GM03348 (cell line): ENCODE measurements around the gene FASTKD3.
"Not testable (repeated sequence)": the region's sequence is repeated elsewhere in the genome, so short reads cannot be mapped to it uniquely, and the experiment has no call there.

Source experiments
- DNase-seq: peaks from one replicate; pipeline ENCODE4 v3.0.0; 2012; ENCODE audit warnings: low spot score

FASTKD3 gene, protein sequence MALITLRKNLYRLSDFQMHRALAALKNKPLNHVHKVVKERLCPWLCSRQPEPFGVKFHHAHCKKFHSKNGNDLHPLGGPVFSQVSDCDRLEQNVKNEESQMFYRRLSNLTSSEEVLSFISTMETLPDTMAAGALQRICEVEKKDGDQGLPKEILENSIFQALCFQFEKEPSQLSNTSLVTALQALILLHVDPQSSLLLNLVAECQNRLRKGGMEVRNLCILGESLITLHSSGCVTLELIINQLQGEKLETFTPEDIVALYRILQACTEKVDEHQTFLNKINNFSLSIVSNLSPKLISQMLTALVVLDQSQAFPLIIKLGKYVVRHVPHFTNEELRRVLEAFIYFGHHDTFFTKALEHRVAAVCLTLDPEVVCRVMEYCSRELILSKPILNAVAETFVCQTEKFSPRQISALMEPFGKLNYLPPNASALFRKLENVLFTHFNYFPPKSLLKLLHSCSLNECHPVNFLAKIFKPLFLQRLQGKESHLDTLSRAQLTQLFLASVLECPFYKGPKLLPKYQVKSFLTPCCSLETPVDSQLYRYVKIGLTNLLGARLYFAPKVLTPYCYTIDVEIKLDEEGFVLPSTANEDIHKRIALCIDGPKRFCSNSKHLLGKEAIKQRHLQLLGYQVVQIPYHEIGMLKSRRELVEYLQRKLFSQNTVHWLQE

DNA sequence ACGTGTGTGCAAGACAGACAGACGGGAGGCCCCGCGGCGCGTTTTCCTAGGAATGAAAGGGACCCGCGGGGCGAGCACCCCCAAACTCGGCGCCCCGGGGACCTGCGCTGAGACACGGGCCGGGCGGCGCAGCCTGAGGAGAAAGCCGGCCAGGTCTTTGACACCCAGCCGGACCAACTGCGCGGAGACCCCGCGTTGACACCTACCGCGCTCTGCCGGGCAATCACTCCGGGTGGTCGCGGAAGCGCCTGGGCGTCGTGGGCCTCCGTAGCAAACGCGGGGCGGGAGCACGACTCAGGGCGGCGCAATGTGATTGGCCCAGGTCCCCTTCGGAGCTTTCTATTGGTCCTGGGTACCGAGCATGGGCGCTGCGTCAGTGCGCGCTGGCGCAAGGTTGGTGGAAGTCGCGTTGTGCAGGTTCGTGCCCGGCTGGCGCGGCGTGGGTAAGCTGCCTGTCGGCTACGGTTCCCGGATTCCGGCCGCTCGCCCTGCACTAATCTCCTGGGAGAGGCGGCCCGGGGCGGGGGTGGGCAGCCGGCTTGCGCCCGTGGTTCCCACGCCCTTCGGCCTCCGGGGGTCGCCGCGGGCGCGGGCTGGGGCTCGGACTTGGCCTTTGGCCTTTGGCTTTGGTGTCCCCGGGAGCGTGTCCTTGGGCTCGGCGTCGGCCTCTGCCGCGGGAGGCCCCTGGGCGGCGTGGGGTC lies at the start of gene FASTKD3, which contains the start of gene MTRR:
Gene FASTKD3, minus strand, starts transcription at position 259 of the 701 bp plus-strand sequence. CDS start 948 bp downstream, outside the sequence.
Gene MTRR, plus strand, starts transcription at position 376 of the 701 bp plus-strand sequence. CDS start 1,647 bp downstream, outside the sequence.
- DNase-seq, result peak; percentile 98

DNA sequence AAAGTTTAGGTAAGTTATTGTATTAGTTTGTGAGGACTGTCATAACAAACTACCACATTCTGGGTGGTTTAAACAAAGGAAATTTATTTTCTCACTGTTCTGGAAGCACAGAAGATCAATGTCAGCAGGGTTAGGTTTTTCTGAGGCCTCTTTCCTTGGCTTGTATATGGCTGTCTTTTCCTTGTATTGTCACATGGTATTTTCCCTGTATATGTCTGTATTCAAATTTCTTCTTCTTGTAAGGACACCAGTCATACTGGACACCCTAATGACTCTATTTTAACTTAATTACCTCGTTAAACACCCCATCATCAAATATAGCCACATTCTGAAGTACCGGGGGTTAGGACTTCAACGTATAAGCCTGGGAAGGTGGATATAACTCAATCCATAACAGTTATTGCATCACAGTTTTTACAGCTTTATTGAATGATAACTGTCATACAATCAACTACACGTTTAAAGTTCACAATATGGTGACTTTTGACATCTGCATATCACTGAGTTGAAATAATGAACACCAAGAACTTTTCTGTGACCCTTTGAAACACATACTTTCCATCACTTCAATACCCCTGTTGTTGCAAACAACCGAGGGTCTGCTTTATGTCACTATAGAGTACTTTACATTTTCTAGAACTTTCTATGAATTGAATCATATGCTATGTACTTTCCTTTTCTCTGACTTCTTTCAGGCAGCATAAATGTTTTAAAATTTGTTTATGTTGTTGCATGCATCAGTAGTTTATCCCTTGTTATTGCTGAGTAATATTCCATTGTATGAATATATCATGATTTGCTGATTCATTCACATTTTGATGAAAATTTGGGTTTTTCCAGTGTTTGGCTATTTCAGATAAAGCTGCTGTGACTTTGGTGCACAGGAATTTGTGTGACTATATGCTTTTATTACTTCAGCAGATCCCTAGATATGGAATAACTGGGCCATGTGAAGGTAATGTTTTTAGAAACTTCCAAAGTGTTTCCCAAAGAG lies 48.6 kb upstream of the FASTKD3 start:
- no peak for DNase-seq

DNA sequence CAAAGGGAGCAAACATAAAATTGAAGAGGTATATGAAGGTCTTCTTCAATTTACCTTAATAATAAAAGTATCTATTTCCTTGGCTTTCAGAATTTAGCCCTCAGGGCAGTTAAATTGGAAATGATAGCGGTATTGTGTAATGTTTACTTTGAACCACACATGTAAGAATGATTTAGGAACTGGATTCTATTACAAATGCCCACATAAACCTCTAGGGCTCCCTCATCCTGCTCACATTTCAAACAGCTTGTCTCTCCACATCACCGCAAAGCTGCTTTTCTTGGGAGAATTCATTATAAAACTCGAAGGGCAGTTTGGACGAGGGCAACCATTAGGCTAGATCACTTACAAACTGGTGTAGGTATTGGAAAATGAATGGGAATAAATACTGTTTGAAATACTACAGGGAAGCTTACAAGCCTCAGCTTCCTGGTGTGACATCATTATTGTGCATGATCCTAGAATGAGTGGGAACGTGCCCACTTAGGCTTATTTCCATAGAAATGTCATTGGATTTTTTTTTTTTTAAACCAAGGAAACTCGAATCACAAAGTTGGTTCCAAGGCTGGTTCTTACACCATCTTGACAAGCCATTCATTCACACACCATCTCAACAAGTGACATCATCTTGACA lies 47.5 kb upstream of the FASTKD3 start:
- no peak for DNase-seq

DNA sequence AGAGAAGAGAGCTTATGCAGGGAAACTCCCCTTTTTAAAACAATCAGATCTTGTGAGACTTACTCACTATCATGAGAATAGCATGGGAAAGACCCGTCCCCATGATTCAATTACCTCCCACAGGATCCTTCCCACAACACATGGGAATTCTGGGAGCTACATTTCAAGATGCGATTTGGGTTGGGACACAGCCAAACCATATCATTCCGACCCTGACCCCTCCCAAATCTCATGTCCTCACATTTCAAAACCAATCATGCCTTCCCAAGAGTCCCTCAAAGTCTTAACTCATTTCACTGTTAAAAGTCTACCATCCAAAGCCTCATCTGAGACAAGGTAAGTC lies 42.6 kb upstream of the FASTKD3 start:
- not testable (repeated sequence) for DNase-seq

DNA sequence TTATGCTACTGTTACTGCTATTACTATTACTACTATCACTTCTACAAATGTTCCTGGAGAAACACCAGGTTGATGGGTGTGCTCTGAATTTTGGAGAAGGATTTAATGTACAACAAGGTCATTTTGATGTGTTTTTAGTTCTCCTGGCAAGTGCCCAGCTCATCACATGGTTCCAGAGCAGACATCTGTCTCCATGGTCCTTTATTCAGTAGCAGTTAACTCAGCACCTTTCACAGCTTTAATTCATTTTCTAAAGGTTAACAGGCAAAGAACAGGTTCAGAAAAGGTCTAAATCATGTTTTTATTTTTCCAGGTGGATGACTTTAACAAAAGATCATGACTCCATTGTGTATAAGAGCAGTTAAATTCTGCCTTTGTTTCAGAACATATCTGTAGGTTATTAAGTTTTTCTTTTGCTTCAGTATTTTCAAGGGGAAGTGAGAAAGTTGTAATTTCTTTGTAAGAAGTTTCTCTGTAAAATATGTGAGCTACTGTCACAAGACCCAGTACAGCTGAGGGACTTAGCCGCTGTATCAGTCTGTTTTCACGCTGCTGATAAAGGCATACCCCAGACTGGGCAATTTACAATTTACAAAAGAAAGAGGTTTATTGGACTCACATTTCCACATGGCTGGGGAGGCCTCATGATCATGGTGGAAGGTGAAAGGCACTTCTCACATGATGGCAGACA lies 42.1 kb upstream of the FASTKD3 start:
- DNase-seq, result no peak

DNA sequence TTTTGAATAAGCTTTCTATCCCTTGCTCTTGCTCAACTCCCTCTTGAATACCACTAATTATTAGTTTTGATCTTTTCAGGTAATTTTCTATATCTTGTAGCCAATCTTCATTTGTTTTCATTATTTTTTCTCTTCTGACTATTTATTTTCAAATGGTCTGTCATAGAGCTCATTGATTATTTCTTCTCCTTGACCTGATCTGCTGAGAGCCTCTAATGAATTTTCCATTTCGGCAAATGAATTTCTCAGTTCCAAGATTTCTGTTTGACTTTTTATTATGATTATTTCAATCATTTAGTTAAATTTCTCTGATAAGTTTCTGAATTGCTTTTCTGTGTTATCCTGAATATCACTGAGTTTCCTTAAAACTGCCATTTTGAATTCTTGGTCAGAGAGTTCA lies 39.5 kb upstream of the FASTKD3 start:
- no peak for DNase-seq

DNA sequence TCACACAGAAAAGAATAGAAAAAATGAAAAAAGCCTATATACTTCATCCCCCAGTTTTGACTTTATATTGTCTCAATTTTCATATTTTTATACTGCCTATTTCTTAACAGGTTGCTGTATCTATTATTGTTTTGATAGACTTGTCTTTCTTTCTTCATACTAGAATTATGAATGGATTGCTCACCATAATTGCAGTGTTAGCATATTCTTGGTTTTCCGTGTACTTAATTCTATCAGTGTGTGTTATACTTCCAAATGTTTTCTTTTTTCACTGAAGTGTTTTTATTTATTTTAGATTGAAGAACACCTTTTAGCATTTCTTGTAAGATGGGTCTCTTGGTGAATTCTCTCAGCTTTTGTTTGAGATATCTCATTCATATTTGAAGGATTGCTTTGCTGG lies 38.8 kb upstream of the FASTKD3 start:
- DNase-seq, result no peak

DNA sequence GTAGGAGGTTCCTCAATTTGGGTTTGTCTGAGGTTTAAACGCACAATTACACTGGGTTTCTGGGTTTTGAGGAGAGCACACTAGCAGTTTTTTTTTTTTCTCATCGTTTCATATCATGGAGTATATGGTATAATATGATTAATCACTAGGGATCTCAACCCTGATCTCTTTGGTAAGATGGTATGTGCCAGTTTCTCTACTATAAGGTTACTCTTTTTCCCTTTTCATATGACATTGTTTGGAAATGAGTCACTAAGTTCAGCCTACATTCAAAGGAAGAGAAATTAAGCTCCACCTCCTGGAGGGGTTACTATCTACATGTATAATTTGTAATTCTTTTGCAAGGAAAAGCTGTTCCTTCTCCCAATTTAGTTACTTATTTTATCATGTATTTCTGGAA lies 35.3 kb upstream of the FASTKD3 start:
- peak; percentile 29 for DNase-seq

DNA sequence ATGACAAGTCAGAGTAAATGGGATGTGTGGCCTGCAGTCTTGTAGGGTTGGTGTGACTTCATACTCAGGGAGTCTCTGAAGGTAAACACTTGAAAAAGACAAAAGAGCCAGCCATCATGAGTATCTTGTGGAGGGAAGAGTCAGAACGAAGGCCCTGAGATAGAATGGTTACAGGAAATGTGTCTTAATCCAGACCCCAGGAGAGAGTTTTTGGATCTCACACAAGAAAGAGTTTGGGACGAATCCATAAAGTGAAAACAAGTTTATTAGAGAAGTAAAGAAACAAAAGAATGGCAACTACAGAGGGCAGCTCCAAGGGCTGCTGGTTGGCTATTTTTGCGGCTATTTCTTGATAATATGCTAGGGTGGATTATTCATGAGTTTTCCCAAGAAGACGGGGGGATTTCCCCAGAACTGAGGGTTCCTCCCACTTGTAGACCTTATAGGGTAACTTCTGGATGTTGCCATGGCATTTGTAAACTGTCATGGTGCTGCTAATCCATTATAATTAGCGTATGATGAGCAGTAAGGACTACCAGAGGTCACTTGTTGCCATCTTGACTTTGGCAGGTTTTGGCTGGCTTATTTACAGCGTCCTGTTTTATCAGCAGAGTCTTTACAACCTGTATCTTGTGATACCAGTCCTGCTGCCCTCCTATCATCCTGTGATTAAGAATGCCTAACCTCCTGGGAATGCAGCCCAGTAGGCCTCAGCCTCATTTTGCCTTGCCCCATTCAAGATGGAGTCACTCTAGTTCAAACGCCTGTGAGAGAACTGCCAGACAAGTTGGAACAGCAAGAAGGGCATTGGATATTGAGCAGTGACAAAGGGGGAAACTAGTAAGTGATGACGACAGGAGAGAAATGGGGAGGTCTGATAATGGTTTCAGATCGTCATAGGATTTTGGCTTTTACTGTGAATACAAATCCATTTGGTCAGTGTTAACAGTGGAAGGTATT lies 34.1 kb upstream of the FASTKD3 start:
- no peak for DNase-seq

DNA sequence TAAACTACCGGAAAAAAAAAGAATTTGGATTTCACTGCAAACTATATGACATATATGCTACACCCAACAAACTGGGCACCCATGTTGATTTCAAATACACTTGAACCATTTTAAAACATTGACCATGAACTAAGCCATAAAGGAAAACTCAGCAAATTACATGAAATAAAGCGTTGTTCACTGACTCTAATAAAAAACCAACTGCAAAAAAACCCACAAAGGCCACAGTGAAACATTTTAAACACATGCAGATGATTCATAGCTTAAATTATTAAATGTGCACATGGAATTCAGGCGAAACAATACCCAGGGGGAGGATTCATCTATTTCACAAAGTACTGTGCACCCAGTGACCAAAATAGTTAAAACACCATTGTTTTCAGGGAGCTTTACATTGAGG lies 33.4 kb upstream of the FASTKD3 start:
- DNase-seq, result no peak

DNA sequence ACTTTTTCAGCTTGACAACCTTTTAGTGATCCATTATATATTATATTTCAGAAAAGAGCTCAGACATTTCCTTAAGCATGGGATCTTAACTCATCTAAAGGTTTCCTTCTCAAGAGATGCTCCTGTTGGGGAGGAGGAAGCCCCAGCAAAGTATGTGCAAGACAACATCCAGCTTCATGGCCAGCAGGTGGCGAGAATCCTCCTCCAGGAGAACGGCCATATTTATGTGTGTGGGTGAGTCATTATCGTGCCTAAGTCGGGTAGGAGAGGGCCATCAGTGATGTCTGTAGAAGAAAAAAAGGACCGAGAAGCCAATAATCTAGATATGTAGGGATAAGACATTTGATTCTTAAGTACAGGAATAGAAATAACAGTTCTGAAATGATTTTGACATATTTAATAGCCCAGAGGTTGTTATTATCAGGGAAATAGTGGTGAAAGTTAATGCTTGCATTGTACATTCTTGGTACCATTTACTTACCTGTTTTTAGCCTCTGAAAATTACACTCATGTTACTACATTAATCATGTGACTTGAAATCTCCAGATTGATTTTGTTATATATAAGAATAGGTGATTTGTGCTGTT lies 28.3 kb upstream of the FASTKD3 start:
- DNase-seq, result peak; percentile 9

DNA sequence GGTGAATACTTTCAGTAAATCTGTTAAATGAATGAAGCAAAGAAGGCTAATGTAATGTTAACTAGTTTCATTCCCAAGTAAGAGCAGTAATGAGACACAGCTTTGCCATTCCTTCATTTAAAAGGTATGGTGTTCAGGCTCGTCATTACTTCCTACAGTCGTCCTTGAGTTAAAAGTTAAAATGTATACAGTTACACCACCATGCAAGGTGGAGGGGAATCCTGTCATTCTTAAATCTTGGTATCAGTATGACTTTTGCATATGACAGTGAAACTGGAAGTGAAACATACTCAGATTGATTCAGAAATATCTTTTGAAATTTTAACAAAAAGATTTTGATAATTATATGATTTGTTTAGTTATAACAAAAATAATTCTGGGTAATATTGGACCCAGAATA lies 26.0 kb upstream of the FASTKD3 start:
- DNase-seq, result no peak

DNA sequence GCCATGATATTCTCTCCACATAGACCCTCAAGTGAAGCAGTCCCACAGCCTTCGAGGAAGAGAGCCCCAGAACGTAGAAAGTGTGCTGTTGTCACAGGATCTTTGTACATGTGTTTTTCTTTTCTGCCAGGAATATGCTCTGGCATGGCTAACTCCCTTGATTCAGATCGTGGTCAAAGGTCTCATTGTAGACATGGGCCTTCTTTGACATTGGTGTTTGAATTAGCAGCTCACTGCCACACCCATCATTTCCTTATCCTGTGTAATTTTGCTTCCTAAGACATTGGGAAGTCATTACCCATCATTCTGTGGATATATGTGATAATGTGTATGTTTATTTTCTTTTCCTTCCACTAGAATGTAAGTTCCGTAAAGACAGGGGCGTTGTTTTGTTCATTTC lies 25.6 kb upstream of the FASTKD3 start:
- DNase-seq, result no peak

DNA sequence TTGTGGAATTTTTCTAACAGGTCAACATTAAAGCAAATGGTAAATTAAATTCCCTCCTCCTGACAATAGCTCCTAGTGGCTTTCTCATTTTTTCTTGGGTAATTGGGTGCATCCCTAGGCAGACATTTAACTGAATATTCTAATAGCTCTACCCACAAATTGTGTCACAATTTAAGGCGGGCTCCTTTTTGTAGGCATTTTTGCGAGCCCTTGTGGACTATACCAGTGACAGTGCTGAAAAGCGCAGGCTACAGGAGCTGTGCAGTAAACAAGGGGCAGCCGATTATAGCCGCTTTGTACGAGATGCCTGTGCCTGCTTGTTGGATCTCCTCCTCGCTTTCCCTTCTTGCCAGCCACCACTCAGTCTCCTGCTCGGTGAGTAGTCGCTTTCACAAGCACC lies 20.1 kb upstream of the FASTKD3 start:
- DNase-seq, result no peak

DNA sequence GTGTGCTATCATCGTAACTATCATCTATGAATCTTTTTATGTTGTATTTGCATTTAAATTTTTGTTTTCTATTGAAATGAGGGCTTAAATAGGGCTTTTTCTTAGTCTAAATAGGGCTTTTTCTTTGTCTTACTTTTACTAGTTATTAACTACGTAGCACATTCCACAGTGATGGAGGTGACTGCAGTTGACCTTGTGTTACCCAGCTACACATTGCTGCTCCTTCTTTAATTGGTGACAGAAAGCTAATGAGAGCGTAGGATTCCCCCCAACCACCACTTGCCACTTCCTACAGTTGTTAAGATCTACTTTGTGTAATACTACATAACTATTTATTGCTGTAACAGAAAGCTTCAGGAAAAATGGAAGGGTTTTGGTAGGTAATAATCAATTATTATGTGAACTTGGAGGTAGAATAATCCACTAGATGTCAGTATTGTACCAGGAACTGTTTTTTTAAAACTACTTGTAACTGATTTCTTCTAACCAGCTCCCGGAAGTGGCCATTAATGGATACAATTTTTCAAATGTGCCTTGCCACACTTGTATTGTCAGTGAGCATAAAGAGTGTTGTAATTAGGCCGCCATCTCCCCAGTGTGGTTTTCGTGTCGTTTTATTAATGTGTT lies 18.1 kb upstream of the FASTKD3 start:
- DNase-seq, result peak; percentile 66

DNA sequence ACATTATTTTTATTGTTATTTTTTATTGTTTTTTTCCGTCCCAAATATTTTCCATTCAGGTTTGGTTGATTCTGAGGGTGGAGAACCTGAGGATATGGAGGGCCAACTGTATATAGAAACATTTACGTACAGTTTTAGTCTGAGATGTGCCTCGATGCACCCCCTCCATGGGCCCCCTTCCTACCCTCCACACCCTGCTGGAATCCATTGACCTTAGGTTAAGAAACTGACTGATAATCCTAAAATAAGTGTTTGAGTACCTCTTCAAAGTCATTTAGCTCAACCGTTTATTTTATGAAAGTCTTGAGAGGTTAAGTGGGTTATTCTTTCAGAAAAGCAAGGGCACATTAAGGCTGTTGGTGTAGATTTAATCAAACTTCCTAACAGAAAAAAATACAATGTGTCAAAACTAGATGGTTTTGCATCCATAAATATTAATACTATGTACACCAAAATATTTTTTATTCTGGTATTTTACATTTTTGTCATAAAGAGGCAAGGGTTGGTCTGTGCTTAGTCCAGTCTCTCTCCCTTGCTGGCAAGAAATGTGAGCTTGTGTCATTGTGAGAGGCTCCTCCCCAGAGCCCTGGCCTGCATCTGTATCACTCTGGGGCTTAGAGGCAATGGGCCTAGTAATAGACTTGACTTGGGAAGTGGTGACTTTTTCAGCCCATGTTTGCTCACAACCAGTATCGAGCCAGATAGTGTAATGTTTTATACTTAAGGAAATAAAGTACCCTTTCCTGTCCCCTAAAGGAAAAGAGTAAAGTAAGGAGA lies 15.8 kb upstream of the FASTKD3 start:
- no peak for DNase-seq

DNA sequence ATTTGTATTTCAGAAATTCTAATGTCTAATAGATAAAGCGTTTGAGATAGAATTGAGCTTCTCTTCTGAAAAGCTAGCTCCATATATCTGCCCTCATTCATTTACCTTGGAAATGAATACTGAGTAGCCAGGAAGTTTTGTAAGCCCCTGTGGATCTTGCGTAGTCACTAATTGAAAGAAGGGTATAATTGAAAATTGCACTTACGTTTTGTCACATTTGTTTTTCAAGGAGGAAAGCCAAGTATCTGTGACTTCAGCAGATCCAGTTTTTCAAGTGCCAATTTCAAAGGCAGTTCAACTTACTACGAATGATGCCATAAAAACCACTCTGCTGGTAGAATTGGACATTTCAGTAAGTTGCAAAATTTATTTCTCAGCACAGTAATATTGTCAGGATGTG lies 14.1 kb upstream of the FASTKD3 start:
- DNase-seq, result no peak

DNA sequence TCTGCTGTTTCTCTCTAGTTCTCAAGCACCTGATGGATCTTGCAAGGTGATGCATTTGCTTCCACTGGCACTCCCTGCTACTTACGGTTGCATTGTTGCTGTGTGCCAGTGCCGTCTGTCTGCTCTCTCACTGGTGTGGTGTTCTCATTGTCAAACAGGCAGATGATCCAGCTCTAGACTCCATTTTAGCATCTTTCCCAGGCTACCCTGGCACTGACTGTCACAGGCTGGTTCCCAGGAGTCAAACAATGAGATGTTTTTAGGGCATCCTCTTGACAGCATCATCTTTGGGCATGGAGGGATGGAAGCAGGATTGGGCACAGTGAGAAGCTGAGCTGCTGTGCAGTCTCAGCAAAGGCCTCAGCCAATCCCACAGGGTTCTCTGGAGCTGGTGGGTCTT lies 13.0 kb upstream of the FASTKD3 start:
- DNase-seq, result no peak
